Stimulated activated CD4-positive, alpha-beta T cell treated with anti-CD3 and anti-CD28 coated beads, TNF-alpha, amount 100 ng/mL, for 4 hours (primary cell): Measurements from ENCODE around the gene STEAP2.

Source experiments
- DNase-seq, 3 experiments: peaks; one replicate each; pipeline ENCODE4 v3.0.0-alpha.2; 2020; ENCODE audit warnings: low read depth in 3 of 3

The STEAP2 gene

GRCh38 chr7:90192876-90193750 is 18.4 kb upstream of the STEAP2 start:
- no peak for DNase-seq

GRCh38 chr7:90194911-90195809 is 16.4 kb upstream of the STEAP2 start:
- no peak for DNase-seq

DNA sequence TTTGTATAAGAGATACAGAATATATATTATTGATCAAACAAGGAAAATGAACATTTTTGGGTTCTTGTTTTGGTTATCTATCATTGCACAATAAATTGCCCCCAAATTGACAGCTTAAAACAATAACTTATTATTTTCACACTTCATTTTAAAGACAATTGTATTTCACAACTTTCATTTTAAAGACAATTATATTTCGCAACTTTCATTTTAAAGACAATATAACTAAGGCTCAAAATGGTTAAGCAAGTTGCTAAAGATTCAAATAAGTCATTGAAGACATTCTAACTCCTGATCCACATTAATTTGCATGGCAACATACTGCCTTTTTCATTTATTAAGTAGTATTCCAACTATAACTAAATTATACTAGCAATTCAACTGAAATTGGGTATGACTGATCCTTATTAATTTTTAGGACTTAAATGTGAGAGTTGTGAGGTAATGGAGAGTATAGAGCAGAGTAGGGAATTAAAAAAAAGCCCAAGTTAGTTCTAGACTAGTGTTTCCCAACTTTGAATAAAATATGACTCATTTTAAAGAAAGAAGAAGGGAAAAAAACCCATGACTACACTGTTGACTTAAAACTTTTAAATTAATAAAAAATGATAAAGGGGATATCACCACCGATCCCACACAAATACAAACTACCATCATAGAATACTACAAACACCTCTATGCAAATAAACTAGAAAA is 9.9 kb upstream of the STEAP2 start:
- DNase-seq = no peak

DNA sequence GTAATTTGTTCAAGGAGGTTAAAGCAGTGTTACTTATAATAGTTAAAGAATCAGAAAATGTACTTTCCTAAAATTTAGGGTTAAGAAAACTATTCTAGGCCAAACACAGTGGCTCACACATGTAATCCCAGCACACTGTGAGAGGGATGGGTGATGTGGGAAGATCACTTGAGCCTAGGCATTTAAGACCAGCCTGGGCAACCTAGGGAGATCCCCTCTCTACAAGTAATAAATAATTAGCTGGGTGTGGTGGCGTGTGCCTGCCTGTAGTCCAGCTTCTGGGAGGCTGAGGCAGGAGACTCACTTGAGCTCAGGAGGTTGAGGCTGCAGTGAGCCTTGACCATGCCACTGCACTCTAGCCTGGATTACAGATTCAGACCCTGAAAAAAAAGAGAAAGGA is 3.6 kb upstream of the STEAP2 start:
- no peak for DNase-seq

- no peak for DNase-seq
These were observed 1.8 kb upstream of the STEAP2 start for GRCh38 chr7:90209776-90210175.

GRCh38 chr7:90210475-90210874 is 1.1 kb upstream of the STEAP2 start:
- DNase-seq = no peak

DNA sequence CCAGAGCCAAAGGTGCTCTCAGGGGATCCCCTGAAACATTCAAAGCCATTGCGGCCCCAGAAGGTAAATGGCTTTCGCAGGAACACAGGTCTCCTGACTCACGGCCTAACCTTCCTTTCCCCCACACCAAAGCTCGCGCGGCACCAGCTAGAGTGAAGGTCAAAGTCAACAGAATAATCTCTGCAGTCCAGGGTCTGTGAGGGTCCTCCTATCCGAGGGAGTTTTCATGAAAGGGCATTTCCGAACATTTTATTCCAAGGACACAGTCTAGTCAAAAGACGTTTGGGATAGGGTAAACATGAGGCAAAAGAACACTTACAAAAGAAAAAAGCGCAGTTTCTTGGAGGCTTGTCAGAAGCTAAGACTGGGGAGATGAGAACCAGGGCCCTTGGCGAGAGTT is 559 bp upstream of the STEAP2 start:
- DNase-seq = no peak

DNA sequence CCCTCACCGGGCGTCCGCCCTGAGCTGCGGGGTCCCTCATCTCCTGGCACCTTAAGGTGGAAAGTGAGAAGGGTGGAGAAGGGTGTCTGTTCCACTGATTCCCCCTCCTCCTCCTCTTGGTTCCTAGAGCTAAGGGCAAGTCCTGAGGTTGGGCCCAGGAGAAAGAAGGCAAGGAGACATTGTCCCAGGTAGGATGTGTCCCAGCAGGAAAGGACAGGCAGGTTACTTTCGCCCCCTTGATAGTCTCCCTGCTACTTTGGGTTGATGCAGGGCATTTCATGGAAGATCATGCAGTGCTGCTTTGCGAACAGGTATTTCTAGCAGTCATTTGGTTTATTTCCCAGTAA is 582 bp downstream of the STEAP2 start:
- DNase-seq = no peak

DNA sequence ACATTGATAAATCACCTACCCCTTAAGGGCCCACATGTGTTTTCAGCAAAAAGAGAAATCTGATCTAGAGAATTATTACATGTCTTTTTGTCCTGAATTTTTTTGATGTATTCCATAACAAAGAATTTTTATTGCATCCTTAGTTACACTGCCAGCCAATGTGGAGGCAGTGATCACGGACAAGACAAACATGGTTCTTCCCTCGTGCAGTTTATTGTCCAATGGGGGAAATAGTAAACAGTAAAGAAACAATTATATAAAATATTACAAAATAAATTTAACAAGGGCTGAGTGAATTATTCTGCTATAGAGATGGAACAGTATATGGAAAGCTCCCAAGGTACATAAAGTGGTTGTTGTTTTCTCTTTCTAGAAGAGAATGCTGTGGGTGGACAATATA is 2.0 kb downstream of the STEAP2 start:
- no peak for DNase-seq

GRCh38 chr7:90216080-90216674 is 4.6 kb downstream of the STEAP2 start:
- no peak for DNase-seq

DNA sequence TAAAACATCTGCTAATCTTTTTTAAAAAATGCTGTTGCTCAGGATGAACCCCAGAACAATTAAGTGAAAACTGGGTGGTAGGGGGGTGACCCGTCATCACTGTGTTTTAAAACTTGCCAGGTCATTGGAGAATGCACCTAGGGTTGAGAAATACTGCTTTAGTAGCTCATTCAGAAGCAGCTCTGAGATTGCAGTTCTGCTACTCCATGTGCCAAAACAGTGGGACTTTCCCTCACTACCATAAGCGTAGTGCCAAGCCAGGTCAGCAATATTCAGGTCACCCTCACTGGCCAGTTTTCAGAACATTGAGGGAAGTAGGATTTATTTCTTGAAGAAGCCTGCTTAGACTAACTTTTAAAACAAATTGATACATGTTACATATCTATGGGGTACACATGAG is 5.2 kb downstream of the STEAP2 start:
- no peak for DNase-seq

- DNase-seq = no peak
These were observed 10.8 kb downstream of the STEAP2 start for GRCh38 chr7:90222390-90222789.

DNA sequence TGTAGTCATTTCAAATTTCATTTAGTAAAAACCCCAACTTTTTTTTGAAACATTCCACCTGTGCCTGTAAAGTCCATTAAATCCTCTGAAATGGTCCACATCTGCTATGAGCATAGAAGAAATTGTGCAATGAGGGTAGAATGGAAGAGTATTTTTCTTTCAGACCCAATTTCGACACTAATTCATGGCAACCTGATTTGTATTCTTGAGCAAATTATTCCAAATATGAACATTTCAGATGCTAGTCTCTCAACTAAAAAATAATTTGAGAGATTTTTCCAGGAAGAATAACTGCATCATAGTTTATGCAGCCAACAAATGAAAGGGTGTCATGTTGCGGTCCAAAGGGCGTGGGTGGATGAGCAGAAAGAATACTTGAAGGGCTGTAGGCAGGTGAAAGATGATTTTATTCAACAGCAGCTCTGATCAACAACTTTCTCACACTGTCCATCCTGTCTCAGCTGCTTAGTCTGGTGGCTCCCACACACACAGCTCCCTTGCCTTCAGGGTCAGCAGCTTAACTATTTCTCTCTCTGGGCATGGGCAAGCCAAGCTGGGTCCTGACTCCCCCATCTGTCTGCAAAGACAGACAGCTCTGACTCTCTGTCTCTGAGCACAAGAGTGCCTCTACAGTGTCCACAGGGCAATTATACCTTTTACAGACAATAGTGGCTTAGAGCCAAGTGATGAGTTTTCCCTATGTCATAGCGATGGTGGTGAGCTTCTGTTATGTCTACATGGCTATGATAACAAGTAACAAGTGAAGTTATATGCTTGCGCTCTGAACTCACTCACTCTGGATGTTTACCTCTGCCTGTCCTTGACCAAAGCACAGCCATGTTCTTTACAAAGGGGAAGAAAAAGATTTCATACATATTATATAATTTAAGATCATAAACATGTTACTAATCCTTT is 11.5 kb downstream of the STEAP2 start:
- no peak for DNase-seq

GRCh38 chr7:90224195-90224594 is 12.7 kb downstream of the STEAP2 start:
- no peak for DNase-seq

GRCh38 chr7:90225181-90225580 is 13.6 kb downstream of the STEAP2 start:
- no peak for DNase-seq

DNA sequence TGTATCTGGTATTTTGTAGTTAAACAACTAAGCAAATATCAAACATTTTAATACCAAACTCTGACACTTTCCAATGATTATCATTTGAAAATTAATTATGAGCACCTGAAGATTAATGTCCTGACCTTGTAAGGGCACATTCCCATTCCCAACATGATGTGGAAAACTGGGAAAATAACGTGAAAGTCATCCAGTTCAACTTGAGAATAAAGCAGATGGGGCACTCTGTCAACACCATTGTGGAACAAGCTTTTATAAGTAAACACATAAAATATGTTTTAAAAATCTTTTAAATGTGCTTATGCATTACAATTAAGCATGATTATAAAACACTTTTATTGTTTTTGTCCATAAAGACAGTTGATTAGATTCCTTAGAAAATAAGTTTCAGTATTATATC is 14.1 kb downstream of the STEAP2 start:
- no peak for DNase-seq

DNA sequence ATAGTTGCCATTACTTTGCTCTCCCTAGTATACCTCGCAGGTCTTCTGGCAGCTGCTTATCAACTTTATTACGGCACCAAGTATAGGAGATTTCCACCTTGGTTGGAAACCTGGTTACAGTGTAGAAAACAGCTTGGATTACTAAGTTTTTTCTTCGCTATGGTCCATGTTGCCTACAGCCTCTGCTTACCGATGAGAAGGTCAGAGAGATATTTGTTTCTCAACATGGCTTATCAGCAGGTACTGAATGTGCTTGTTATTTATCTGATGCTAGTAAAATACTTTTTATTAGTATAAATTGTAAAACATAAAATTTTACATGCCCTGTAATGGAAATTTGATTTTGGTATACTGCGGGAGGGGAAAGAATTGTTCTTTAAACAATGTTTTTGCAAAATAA is 15.7 kb downstream of the STEAP2 start:
- DNase-seq = no peak

DNA sequence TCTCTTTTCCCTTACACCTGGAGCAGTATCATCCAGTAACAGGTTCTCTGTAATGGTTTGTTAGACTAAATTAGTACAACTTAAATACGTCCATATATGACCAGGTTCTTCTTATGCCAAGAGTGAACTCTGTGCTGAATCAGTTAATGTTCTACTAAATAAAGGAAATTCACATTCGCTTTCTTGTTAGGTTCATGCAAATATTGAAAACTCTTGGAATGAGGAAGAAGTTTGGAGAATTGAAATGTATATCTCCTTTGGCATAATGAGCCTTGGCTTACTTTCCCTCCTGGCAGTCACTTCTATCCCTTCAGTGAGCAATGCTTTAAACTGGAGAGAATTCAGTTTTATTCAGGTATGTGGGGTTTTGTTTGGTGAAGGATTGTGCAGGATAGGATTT is 18.1 kb downstream of the STEAP2 start:
- DNase-seq = no peak

- no peak for DNase-seq
These were observed 19.3 kb downstream of the STEAP2 start for GRCh38 chr7:90230834-90231233.

- no peak for DNase-seq
These were observed 19.8 kb downstream of the STEAP2 start for GRCh38 chr7:90231304-90231703.

DNA sequence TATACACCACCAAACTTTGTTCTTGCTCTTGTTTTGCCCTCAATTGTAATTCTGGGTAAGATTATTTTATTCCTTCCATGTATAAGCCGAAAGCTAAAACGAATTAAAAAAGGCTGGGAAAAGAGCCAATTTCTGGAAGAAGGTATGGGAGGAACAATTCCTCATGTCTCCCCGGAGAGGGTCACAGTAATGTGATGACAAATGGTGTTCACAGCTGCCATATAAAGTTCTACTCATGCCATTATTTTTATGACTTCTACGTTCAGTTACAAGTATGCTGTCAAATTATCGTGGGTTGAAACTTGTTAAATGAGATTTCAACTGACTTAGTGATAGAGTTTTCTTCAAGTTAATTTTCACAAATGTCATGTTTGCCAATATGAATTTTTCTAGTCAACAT is 20.9 kb downstream of the STEAP2 start:
- DNase-seq = no peak
